Stimulated activated CD8-positive, alpha-beta memory T cell treated with anti-CD3 and anti-CD28 coated beads, Interleukin-12 subunit alpha, Interleukin-12 subunit beta, amount 100 ng/mL, for 1 hour (primary cell): ENCODE data around the gene CRACR2A.

Source experiments
- DNase-seq: peaks from one replicate; pipeline ENCODE4 v3.0.0-alpha.2; 2020; ENCODE audit warnings: low read depth

Gene CRACR2A

GRCh38 chr12:3598896-3599860 lies 153.7 kb downstream of the CRACR2A start:
- DNase-seq = no peak

DNA sequence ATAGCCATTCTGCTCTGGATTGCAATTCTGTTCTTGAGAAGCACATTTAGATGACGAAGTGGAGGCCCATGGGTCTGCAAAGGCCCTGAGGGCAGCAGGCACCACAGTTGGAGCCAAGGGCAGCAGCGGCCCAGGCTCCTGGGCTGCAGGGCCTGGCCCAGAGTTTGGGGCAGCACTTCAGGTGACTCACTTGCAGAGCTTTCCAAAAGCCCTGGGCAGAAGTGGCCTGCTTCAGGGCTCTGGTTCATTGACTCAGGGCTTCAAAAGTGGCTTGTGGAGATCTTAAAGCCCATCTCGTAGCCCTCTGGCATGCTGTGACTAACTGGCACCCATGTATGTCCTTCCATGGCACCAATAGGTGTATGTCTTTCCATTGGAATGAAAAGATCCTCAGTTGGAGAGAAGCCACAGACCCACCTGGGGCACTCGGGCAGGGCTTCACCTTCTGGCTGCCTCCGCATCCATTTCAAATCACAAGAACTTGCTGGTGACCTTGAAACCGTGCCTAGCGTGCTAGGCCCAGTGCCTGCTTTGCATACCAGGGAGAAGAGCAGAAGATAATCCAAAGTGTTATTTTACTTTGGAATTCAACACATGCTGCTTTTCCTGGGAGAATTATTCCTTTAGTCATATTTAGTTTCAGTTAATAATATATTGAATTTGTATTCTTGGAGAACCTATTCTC lies 155.2 kb downstream of the CRACR2A start:
- no peak for DNase-seq

- DNase-seq = no peak
Measured at GRCh38 chr12:3596703-3597415, 156.1 kb downstream of the CRACR2A start.

GRCh38 chr12:3595721-3596120 lies 157.2 kb downstream of the CRACR2A start:
- DNase-seq = no peak

GRCh38 chr12:3594966-3595365 lies 157.9 kb downstream of the CRACR2A start:
- DNase-seq = no peak

DNA sequence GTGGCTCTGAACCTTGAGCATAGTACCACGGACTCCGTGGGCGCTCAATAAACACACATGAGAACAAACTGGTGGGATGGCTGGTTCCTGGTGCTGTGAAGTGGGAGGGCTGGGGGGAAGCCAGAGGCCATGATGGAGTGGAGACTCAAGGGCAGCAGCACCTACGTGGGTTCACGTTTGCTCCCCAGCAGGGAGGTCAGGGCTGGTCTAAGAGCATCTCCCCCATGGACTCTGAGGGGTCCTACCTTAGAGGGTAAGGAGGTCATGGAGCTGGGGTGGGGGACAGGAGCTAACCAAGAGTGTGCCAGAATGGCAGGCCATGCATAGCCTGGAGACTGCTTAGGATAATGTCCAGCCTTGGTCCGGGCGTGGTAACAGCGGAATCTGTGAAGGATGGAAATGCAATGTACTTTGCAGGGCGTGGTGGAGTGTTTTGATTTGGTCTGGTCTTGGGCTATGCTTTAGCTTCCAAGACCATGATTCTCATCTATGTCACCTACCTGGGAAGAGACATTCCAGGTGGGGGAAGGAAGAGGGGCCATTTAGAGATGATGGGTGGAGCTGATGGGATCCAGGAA lies 158.9 kb downstream of the CRACR2A start:
- no peak for DNase-seq

DNA sequence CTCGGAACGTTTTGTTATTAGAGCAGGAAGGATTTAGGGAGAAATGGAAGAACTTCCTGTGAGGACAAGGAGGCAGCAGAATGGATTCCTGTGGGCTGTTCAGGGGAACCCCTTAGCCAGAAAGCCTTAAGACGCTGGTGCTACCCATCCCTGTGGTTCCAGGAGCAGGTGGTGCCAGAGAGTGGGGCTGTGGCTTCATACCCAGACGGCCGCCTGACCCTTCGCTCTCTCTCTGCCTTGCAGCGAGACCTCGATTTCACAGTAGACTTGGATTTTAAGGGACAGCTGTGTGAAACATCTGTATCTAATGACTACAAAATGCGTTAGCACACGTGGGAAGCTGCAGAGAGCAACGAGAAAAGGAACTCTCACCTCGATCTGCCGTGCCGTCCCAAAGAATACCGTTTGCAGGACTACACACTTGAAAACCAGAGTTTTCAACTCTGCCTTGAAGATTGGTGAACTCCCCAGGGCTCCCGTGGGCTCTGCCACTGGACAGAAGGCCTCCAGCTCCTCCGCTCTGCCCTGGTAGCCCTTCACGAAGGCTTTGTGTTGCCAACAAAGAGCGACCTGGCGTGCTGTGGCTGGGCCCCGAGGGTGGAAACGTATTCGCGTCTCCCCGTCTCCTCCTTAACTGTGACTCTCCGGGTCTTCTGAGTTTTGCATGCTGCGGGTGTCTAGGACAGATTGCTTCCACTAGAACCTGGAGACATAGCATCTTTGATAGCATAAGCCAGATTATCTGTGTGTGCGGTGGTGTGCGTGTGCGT lies 159.9 kb downstream of the CRACR2A start:
- no peak for DNase-seq

- DNase-seq = no peak
Measured at GRCh38 chr12:3589745-3590144, 163.2 kb downstream of the CRACR2A start.

- no peak for DNase-seq
Measured at GRCh38 chr12:3587402-3588013, 165.4 kb downstream of the CRACR2A start.

GRCh38 chr12:3583656-3584334 lies 169.1 kb downstream of the CRACR2A start:
- no peak for DNase-seq

GRCh38 chr12:3580094-3580749 lies 172.7 kb downstream of the CRACR2A start:
- no peak for DNase-seq

- no peak for DNase-seq
Measured at GRCh38 chr12:3579446-3580093, 173.3 kb downstream of the CRACR2A start.

DNA sequence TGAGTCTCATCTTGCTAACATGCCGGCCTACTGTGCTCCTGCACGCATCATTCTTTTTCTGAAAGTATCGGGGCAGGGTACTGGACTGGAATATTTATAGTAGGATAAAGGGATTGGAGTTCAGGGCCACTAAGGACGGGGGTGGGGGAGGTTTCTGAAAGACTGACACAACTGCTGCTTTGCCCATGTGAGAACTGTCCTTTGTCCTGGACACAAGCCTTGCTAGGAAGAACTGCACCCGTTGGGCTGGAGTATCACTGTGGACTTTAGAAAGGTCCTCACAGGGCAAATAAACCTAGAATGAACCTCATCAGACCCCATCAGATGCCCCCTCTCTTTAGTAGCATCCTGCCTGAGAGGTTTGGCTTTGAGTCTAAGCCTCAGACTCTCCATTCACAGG lies 174.4 kb downstream of the CRACR2A start:
- no peak for DNase-seq

GRCh38 chr12:3576891-3577290 lies 176.0 kb downstream of the CRACR2A start:
- no peak for DNase-seq

DNA sequence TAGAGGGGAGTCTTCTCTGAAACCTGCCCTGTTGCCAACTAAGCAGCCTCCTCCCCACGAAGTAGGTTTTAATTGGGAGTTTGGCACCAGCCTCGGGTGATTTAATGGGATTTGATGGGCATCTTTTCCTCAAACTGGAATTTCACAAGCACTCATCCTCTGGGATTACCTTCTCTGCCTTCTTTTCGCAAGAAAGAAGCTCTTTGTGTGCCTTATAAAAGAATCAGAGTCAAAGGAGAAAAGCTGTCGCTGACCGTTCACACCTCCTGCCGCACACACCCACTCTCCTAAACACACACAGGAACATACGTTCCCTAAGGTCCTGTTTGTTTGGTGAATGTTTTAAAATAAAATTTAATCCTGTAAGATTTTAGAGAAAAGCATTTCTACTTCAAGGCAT lies 177.9 kb downstream of the CRACR2A start:
- no peak for DNase-seq

GRCh38 chr12:3572560-3572959 lies 180.3 kb downstream of the CRACR2A start:
- no peak for DNase-seq

- DNase-seq = no peak
Measured at GRCh38 chr12:3571724-3572123, 181.2 kb downstream of the CRACR2A start.

- no peak for DNase-seq
Measured at GRCh38 chr12:3571323-3571722, 181.6 kb downstream of the CRACR2A start.

DNA sequence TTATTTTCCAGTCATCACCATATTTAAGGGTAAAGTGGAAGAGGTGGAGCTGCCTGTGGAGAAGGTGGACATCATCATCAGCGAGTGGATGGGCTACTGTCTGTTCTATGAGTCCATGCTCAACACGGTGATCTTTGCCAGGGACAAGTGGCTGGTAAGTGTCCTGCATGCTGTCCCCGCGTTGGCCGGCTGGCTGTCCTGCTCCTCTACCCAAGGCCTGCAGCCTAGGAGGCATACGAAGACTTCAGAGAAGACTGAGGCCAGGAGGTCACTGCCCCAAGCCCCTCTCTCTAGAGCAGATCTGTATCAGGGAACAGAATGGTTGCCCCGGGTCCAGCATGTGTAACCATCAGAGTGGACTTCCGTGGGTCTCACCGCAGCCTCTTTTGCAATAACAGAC lies 184.2 kb downstream of the CRACR2A start:
- DNase-seq = no peak
